ENCODE data around the gene SALL3.

The SALL3 gene

GRCh38 chr18:78977637-78978348 lies 1.8 kb upstream of the SALL3 start:
- in situ Hi-C loops (cut with HindIII; ENCODE audit: low pct_ligation_motif_present, low pct_unique_long_range_greater_than_20kb, low sequenced_read_pairs): no loop called here
- no peak for DNase-seq

- in situ Hi-C loops (cut with HindIII; ENCODE audit: low pct_ligation_motif_present, low pct_unique_long_range_greater_than_20kb, low sequenced_read_pairs): no loop called here
- DNase-seq: no peak
These were observed 1.1 kb upstream of the SALL3 start for GRCh38 chr18:78978349-78979055.

GRCh38 chr18:78979056-78979729 lies 425 bp upstream of the SALL3 start:
- DNase-seq: no peak
- in situ Hi-C loops (cut with HindIII; ENCODE audit: low pct_ligation_motif_present, low pct_unique_long_range_greater_than_20kb, low sequenced_read_pairs): no loop called here

GRCh38 chr18:78980279-78980771 lies 707 bp downstream of the SALL3 start:
- no peak for DNase-seq
- in situ Hi-C loops (cut with HindIII; ENCODE audit: low pct_ligation_motif_present, low pct_unique_long_range_greater_than_20kb, low sequenced_read_pairs): no loop called here

GRCh38 chr18:78980777-78981380 lies 1.3 kb downstream of the SALL3 start:
- DNase-seq: no peak
- in situ Hi-C loops (cut with HindIII; ENCODE audit: low pct_ligation_motif_present, low pct_unique_long_range_greater_than_20kb, low sequenced_read_pairs): no loop called here

GRCh38 chr18:78981394-78981831 lies 1.8 kb downstream of the SALL3 start:
- in situ Hi-C loops (cut with HindIII; ENCODE audit: low pct_ligation_motif_present, low pct_unique_long_range_greater_than_20kb, low sequenced_read_pairs): no loop called here
- DNase-seq: no peak

GRCh38 chr18:78981989-78982620 lies 2.5 kb downstream of the SALL3 start:
- in situ Hi-C loops (cut with HindIII; ENCODE audit: low pct_ligation_motif_present, low pct_unique_long_range_greater_than_20kb, low sequenced_read_pairs): no loop called here
- no peak for DNase-seq

GRCh38 chr18:78983512-78983911 lies 3.9 kb downstream of the SALL3 start:
- in situ Hi-C loops (cut with HindIII; ENCODE audit: low pct_ligation_motif_present, low pct_unique_long_range_greater_than_20kb, low sequenced_read_pairs): no loop called here
- DNase-seq: no peak

- DNase-seq: peak; percentile 19
- in situ Hi-C loops (cut with HindIII; ENCODE audit: low pct_ligation_motif_present, low pct_unique_long_range_greater_than_20kb, low sequenced_read_pairs): no loop called here
These were observed 5.5 kb downstream of the SALL3 start for GRCh38 chr18:78984941-78985784.

GRCh38 chr18:78986018-78986481 lies 6.4 kb downstream of the SALL3 start:
- no peak for DNase-seq
- in situ Hi-C loops (cut with HindIII; ENCODE audit: low pct_ligation_motif_present, low pct_unique_long_range_greater_than_20kb, low sequenced_read_pairs): no loop called here

- DNase-seq: no peak
- in situ Hi-C loops (cut with HindIII; ENCODE audit: low pct_ligation_motif_present, low pct_unique_long_range_greater_than_20kb, low sequenced_read_pairs): no loop called here
These were observed 11.8 kb downstream of the SALL3 start for GRCh38 chr18:78991446-78991845.

GRCh38 chr18:78992041-78993011 lies 12.7 kb downstream of the SALL3 start:
- in situ Hi-C loops (cut with HindIII; ENCODE audit: low pct_ligation_motif_present, low pct_unique_long_range_greater_than_20kb, low sequenced_read_pairs): no loop called here
- no peak for DNase-seq

- in situ Hi-C loops (cut with HindIII; ENCODE audit: low pct_ligation_motif_present, low pct_unique_long_range_greater_than_20kb, low sequenced_read_pairs): no loop called here
- no peak for DNase-seq
These were observed 13.7 kb downstream of the SALL3 start for GRCh38 chr18:78993014-78993926.

GRCh38 chr18:78994000-78994399 lies 14.4 kb downstream of the SALL3 start:
- no peak for DNase-seq
- in situ Hi-C loops (cut with HindIII; ENCODE audit: low pct_ligation_motif_present, low pct_unique_long_range_greater_than_20kb, low sequenced_read_pairs): no loop called here

- in situ Hi-C loops (cut with HindIII; ENCODE audit: low pct_ligation_motif_present, low pct_unique_long_range_greater_than_20kb, low sequenced_read_pairs): no loop called here
- no peak for DNase-seq
These were observed 14.9 kb downstream of the SALL3 start for GRCh38 chr18:78994531-78994930.
